Neural progenitor cell (in vitro differentiated cells): ENCODE measurements around the gene EGFL6.

Source experiments
- EZH2phosphoT487 ChIP-seq: fragments of 200-600 bp; sonication (generic); IDR thresholded peaks from 2 replicates; pipeline ENCODE4 v1.6.1; 2017; ENCODE audit warnings: antibody characterized with exemption
- TF ChIP-seq, protein P1 (sequence below): fragments of 200-600 bp; sonication (generic); IDR thresholded peaks from 2 replicates; pipeline ENCODE4 v1.5.1; 2017; ENCODE audit warnings: antibody characterized with exemption, mild to moderate bottlenecking

DNA sequence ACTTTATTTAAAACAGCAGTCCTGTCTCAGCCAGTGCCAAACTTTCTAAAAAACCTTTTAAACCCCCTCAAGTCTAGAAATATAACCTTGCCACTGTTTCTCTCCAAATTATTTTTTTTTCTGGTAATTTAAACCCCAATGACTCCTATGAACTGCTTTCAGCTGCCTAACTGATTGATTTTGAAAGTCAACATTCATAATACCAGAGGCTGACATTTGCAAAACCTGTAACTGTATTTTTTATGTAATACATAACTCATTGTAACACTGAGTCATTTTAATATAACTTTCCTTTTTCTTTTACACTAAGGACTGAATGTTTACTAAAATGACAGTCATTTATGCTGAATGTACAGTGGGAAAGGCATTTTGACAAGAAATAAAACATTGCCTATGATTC, 19.1 kb upstream of the EGFL6 start:
- TF ChIP-seq, protein P1, sequence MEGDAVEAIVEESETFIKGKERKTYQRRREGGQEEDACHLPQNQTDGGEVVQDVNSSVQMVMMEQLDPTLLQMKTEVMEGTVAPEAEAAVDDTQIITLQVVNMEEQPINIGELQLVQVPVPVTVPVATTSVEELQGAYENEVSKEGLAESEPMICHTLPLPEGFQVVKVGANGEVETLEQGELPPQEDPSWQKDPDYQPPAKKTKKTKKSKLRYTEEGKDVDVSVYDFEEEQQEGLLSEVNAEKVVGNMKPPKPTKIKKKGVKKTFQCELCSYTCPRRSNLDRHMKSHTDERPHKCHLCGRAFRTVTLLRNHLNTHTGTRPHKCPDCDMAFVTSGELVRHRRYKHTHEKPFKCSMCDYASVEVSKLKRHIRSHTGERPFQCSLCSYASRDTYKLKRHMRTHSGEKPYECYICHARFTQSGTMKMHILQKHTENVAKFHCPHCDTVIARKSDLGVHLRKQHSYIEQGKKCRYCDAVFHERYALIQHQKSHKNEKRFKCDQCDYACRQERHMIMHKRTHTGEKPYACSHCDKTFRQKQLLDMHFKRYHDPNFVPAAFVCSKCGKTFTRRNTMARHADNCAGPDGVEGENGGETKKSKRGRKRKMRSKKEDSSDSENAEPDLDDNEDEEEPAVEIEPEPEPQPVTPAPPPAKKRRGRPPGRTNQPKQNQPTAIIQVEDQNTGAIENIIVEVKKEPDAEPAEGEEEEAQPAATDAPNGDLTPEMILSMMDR = no peak
- no peak for TF ChIP-seq EZH2phosphoT487
